Astrocyte of the cerebellum (primary cell): ENCODE data around the gene DGKQ.

Experiments used
- DNase-seq: peaks from one replicate; pipeline ENCODE4 v3.0.0-alpha.2; 2011; ENCODE audit warnings: low read depth
- H3K4me3 ChIP-seq: 2 replicates; pipeline ENCODE4 v1.5.1; 2011; ENCODE audit warnings: mild to moderate bottlenecking, low read depth, low read length, moderate library complexity
- CTCF ChIP-seq: IDR thresholded peaks from 2 replicates; pipeline ENCODE4 v1.5.1; 2012; ENCODE audit warnings: low read length, low read depth, moderate library complexity, mild to moderate bottlenecking; ENCODE audit errors: missing control alignments
- in situ Hi-C: cut with HindIII; loops from 2 replicates; pipeline ENCODE4 v1.10.0; 2017; ENCODE audit warnings: low sequenced_read_pairs

The DGKQ gene

DNA sequence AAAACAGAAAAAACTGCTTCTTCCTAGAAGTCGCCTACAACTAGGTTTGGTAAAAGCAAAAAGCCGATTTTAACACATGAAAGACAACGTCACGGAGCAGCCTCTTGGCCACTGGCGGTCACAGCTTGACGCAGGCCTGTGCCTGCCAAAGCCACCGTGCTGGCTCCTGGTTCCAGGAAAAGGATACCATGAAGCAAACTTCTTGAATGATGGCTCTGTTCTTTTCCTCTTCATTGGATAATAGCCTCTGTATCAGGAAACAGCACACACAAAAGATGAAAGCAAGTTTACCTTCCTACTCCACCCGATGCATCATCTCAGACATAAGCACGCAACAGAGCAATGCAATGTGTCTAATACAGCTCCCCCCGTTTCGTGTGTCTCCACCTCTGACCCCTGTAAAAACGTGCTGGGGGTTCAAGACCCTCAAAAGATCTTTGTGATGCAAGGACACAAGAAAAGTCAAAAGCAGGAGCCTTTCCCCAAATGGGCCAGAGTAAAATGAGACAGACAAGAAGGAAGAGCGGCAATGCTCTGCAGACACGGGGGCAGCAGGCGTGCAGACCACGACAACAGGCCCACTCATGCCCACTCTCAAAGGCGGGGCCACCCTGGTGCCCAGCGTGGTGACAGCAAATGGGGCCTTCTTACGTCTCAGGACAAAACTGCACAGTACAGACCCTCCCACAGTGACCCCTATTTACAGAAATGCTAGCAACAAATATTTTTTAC, 60.7 kb downstream of the DGKQ start:
- no peak for TF ChIP-seq CTCF
- DNase-seq = peak; percentile 27
- in situ Hi-C loops = no loop called here
- H3K4me3 ChIP-seq = no peak overlapping the region

DNA sequence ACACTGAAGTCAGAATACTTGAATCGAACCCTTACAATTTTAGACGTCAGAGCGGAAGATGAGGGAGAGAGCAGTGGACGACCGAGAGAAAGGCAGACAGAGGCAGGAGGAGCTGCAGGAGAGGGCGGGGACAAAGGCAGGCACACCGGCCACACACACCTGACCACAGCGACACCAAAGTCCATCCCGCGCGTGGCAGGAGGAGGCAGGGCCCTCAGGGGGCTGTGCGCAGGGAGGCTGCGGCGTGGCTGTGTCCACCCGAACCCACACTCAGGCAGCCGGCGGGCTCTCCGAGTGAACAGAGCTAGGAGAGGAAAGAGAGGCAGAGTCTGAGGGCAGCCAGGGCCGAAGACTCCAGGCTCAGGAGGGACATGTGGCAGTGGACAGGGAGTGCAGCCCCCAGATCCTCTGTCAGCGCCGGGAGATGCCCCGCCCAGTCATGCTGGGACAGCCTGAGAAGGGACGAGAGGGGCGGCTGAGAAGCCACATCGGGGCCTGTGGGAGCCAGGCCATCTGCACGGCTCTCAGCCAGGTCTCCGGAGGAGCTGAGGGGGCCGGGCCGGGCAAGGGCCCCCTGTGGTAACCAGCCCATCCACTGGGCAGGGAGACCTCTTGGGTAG, 61.4 kb downstream of the DGKQ start:
- no peak for DNase-seq
- TF ChIP-seq CTCF = no peak
- in situ Hi-C loops = no loop called here
- H3K4me3 ChIP-seq = no peak overlapping the region

DNA sequence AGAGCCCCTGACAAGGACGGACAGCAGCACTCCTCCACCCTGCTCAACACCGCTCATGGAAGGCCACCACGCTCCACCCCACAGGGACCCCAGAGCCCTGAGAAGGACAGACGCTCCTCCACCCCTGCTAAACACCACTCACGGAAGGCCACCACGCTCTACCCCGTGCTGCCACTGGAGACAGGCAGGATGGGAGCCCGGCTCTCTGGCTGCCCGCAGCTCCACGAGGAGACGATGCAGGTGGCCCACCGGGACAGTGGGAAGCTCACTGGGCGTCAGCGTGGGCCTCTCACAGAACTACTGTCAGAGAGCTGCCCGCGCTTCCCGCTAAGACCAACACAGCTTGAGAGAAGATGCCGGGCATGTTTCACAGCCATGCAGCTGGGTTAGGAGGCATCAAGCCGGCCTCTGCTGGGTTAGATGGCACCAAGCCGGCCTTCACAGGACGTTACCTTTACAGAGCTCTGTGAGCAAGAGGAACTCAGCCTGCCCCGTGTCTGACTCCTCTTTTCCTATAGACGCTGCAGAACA, 62.1 kb downstream of the DGKQ start:
- H3K4me3 ChIP-seq = no peak overlapping the region
- no peak for DNase-seq
- TF ChIP-seq CTCF = no peak
- in situ Hi-C loops = no loop called here

- H3K4me3 ChIP-seq = no peak overlapping the region
- in situ Hi-C loops = no loop called here
Measured at GRCh38 chr4:910366-911091, 62.8 kb downstream of the DGKQ start.

DNA sequence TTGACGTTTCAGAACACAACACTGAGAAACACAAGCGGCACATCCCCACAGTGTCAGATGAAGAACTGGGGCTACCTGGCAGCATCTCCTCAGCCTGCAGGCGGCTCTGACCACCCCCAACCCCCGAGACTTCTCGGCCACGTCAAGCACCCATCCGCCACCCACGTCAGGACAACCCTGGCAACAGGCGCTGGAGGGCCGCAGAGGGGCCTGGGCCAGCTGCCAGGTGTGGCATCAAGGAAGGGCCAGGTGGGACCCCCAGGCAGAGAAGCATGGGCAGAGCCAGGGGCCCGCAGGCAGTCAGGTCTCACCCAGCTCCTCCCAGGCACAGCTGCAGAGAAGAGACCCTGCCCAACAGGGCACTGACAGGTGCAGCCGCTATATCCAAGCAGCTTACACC, 63.5 kb downstream of the DGKQ start:
- in situ Hi-C loops = no loop called here
- TF ChIP-seq CTCF = no peak
- H3K4me3 ChIP-seq = no peak overlapping the region
- DNase-seq = no peak

More at GRCh38 chr4:910366-911091, 62.8 kb downstream of the DGKQ start:
- no peak for TF ChIP-seq CTCF
- DNase-seq = no peak

DNA sequence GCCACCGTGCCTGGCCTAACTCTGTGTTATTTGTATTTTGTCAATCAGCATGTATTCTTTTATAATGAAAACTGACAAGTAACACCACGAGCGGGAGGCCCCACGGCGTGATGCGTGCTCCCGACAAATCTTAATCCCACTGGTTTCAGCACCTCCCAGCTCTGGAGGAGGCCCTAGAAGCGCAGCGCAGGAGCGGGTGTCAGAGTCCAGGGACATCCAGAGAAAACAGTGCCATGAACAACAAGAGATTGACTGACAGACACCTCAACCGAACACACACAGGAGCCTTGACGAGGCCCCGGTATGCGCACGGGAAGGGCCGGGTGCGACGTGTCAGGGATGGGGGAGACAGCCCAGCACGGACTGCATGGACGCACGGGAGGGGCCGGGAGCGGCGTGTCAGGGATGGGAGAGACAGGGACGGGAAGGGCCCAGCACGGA, 64.2 kb downstream of the DGKQ start:
- in situ Hi-C loops = no loop called here
- H3K4me3 ChIP-seq = no peak overlapping the region
- DNase-seq = no peak
- TF ChIP-seq CTCF = no peak
